Measurements from ENCODE around the gene ESF1. TPM values are rescaled to one million over a fixed set of nuclear protein-coding genes. Genes with fewer than 3 reads are reported as not detected.

Gene ESF1
- total RNA-seq, 2 experiments from 2014 or later, result 10.1 to 13.5 TPM

- H3K4me2 ChIP-seq (ENCODE audit: low read length), result no peak overlapping the region
- no peaks in the 10 kb centered on the region for H3K79me2 ChIP-seq (ENCODE audit: insufficient read depth, low read depth, low read length)
- H3K4me3 ChIP-seq (ENCODE audit: low read depth, low read length, poor library complexity, severe bottlenecking), result no peak overlapping the region
- ChIA-PET POLR2A (interaction anchor here (0.7 kb wide), 1 partner anchor 9 kb away, joined by 3 read pairs; no protein-coding TSS in a partner anchor), CTCF (ENCODE audit: unreplicated experiment) (no interaction called here)
- peaks cover 23% of the 10 kb centered on the region; the same call in 1 of the 2 replicates for H3K9me3 ChIP-seq (ENCODE audit: low read length)
- no peak overlapping the region for H3K27ac ChIP-seq (ENCODE audit: low read depth, low read length, poor library complexity, severe bottlenecking)
- H4K20me1 ChIP-seq (ENCODE audit: insufficient read depth, low read length), result no peaks in the 10 kb centered on the region
- TF ChIP-seq CTCF (conservative IDR thresholded peaks at IDR 0.05; ENCODE audit: low read length) (no peak), EZH2phosphoT487 (IDR thresholded peaks at IDR 0.05; ENCODE audit: borderline replicate concordance, low read depth, low read length) (no peak)
- no TSS peak for BruUV-seq (replicated peaks)
- DNase-seq (ENCODE audit: low spot score), result no peak
- H2AFZ ChIP-seq (ENCODE audit: low read length), result no peak overlapping the region
- peaks cover 58% of the 10 kb centered on the region for H3K36me3 ChIP-seq (ENCODE audit: insufficient read depth, low read length)
- no peaks in the 10 kb centered on the region for H3K4me1 ChIP-seq (ENCODE audit: insufficient read depth, low read length, poor library complexity, severe bottlenecking)
- H3K9me2 ChIP-seq (ENCODE audit: insufficient read depth, low read length), result no peaks in the 10 kb centered on the region
- intact Hi-C loops (cut with micrococcal nuclease; ENCODE audit: unreplicated experiment), result no loop called here
Measured at GRCh38 chr20:13744352-13744751, 40.4 kb downstream of the ESF1 start.

GRCh38 chr20:13741879-13742278 lies 42.8 kb downstream of the ESF1 start:
- CTCF ChIA-PET (ENCODE audit: unreplicated experiment), result no interaction called here

More at GRCh38 chr20:13741879-13742278, 42.8 kb downstream of the ESF1 start:
- no peaks in the 10 kb centered on the region for H4K20me1 ChIP-seq (ENCODE audit: insufficient read depth, low read length)
- intact Hi-C loops (cut with micrococcal nuclease; ENCODE audit: unreplicated experiment), result no loop called here
- no peaks in the 10 kb centered on the region for H3K9me2 ChIP-seq (ENCODE audit: insufficient read depth, low read length)
- H3K4me1 ChIP-seq (ENCODE audit: insufficient read depth, low read length, poor library complexity, severe bottlenecking), result no peaks in the 10 kb centered on the region
- no peak overlapping the region for H3K27ac ChIP-seq (ENCODE audit: low read depth, low read length, poor library complexity, severe bottlenecking)
- no peaks in the 10 kb centered on the region for H3K79me2 ChIP-seq (ENCODE audit: insufficient read depth, low read depth, low read length)
- DNase-seq (ENCODE audit: low spot score), result no peak
- H2AFZ ChIP-seq (ENCODE audit: low read length), result no peak overlapping the region
- POLR2A ChIA-PET, result interaction anchor here (0.7 to 0.8 kb wide), 2 partner anchors 12 to 22 kb away, joined by 3 to 4 read pairs; no protein-coding TSS in a partner anchor
- TF ChIP-seq CTCF (conservative IDR thresholded peaks at IDR 0.05; ENCODE audit: low read length), result no peak
- TF ChIP-seq EZH2phosphoT487 (IDR thresholded peaks at IDR 0.05; ENCODE audit: borderline replicate concordance, low read depth, low read length), result no peak
- BruUV-seq (replicated peaks), result no TSS peak
- peaks cover 23% of the 10 kb centered on the region; the same call in 1 of the 2 replicates for H3K9me3 ChIP-seq (ENCODE audit: low read length)
- no peak overlapping the region for H3K4me2 ChIP-seq (ENCODE audit: low read length)
- no peak overlapping the region for H3K4me3 ChIP-seq (ENCODE audit: low read depth, low read length, poor library complexity, severe bottlenecking)
- peaks cover 71% of the 10 kb centered on the region for H3K36me3 ChIP-seq (ENCODE audit: insufficient read depth, low read length)
